ENCODE measurements around the gene TMCO2. TPM values are rescaled to one million over a fixed set of nuclear protein-coding genes. Genes with fewer than 3 reads are reported as not detected.

Gene TMCO2
- polyA plus RNA-seq, 3 donors = not detected

DNA sequence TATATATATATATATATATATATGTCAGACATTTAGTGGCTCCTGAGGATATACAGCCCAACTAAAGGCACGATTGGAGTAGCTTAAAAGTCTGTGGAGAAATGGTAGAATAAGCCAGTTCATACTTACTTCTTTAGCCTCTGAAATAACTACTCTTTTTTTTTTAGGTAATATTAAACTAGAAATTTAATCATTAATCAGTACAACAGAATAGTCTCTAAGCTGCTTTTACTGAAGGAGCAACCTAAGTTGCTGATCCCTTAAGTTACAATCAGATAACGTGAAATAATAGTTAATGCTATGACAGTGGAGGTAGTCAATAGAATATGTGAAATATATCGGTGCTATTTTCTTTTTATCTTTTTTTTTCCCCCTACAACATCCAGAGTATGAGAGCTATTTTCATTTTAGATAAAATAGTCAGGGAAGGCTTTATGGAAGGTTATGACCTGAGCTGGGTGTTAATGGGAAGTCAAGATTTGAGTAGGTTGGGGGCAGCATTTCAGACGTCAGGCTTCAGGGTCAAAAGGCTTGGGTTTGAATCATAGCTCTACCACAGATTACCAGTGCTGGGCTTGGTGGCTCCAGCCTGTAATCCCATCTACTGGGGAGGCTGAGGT lies 25.9 kb downstream of the TMCO2 start:
- H3K36me3 Mint-ChIP-seq = peaks cover 57 to 69% of the 10 kb centered on the region in 2 donors
- H3K79me2 ChIP-seq (ENCODE audit: insufficient read depth, low read length) = no peaks in the 10 kb centered on the region
- H3K27ac Mint-ChIP-seq = no peak overlapping the region

GRCh38 chr1:40274331-40274730 lies 26.6 kb downstream of the TMCO2 start:
- Histone ChIP-seq H3K36me3 (replicated peaks in 1 of 2; ENCODE audit: control insufficient read depth in 1 of 2, insufficient read depth in 2 of 2, low read length in 2 of 2) (peaks cover 61 to 78% of the 10 kb centered on the region in 2 donors), H3K4me1 (ENCODE audit: control insufficient read depth in 1 of 2, insufficient read depth in 2 of 2, low read length in 2 of 2) (no peaks in the 10 kb centered on the region), H2AFZ (ENCODE audit: insufficient read depth, low read depth, low read length, poor library complexity, severe bottlenecking) (no peak overlapping the region), H3K4me2 (replicated peaks; ENCODE audit: extremely low read depth, low read length, poor library complexity, severe bottlenecking) (no peak overlapping the region), H3K4me3 (replicated peaks in 1 of 3; ENCODE audit: low read depth in 2 of 3, low read length in 3 of 3) (no peak overlapping the region), H3K27ac (ENCODE audit: low read depth in 1 of 2, low read length in 2 of 2) (no peak overlapping the region), H3K79me2 (ENCODE audit: insufficient read depth, low read length) (no peaks in the 10 kb centered on the region), H4K20me1 (ENCODE audit: insufficient read depth, low read length) (no peaks in the 10 kb centered on the region), H3K27me3 (ENCODE audit: control insufficient read depth in 2 of 2, insufficient read depth in 2 of 2, low read length in 2 of 2) (no peaks in the 10 kb centered on the region), H3K9me3 (replicated peaks in 1 of 2; ENCODE audit: control insufficient read depth in 1 of 2, insufficient read depth in 1 of 2, low read length in 2 of 2) (no peaks in the 10 kb centered on the region), H3K9ac (ENCODE audit: insufficient read depth, low read length, poor library complexity, severe bottlenecking) (no peak overlapping the region)
- Mint-ChIP-seq H3K4me3 (no peak overlapping the region), H3K27ac (peak overlapping the region in 1 of 7 donors; percentile 62), H3K9me3 (no peaks in the 10 kb centered on the region), H3K36me3 (peaks cover 63 to 68% of the 10 kb centered on the region in 2 donors), H3K4me1 (peaks cover 2% of the 10 kb centered on the region), H3K27me3 (ENCODE audit: low read depth in 3 of 3) (peaks cover 0 to 2% (median 0%) of the 10 kb centered on the region in 3 donors)
- WGBS (ENCODE audit: insufficient coverage) = 96% methylated on average over 2 of the region's 2 CpGs
- intact Hi-C loops (cut with micrococcal nuclease) = no loop called here
- DNase-seq = no peak
- TF ChIP-seq, protein P1, sequence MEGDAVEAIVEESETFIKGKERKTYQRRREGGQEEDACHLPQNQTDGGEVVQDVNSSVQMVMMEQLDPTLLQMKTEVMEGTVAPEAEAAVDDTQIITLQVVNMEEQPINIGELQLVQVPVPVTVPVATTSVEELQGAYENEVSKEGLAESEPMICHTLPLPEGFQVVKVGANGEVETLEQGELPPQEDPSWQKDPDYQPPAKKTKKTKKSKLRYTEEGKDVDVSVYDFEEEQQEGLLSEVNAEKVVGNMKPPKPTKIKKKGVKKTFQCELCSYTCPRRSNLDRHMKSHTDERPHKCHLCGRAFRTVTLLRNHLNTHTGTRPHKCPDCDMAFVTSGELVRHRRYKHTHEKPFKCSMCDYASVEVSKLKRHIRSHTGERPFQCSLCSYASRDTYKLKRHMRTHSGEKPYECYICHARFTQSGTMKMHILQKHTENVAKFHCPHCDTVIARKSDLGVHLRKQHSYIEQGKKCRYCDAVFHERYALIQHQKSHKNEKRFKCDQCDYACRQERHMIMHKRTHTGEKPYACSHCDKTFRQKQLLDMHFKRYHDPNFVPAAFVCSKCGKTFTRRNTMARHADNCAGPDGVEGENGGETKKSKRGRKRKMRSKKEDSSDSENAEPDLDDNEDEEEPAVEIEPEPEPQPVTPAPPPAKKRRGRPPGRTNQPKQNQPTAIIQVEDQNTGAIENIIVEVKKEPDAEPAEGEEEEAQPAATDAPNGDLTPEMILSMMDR (IDR thresholded peaks at IDR 0.05) = no peak

More for the DNA sequence above, 25.9 kb downstream of the TMCO2 start:
- Histone ChIP-seq H3K4me1 (ENCODE audit: control insufficient read depth in 1 of 2, insufficient read depth in 2 of 2, low read length in 2 of 2) (no peaks in the 10 kb centered on the region), H4K20me1 (ENCODE audit: insufficient read depth, low read length) (no peaks in the 10 kb centered on the region), H3K4me3 (replicated peaks in 1 of 3; ENCODE audit: low read depth in 2 of 3, low read length in 3 of 3) (no peak overlapping the region), H3K36me3 (replicated peaks in 1 of 2; ENCODE audit: control insufficient read depth in 1 of 2, insufficient read depth in 2 of 2, low read length in 2 of 2) (peaks cover 65 to 78% of the 10 kb centered on the region in 2 donors), H3K27me3 (ENCODE audit: control insufficient read depth in 2 of 2, insufficient read depth in 2 of 2, low read length in 2 of 2) (no peaks in the 10 kb centered on the region), H2AFZ (ENCODE audit: insufficient read depth, low read depth, low read length, poor library complexity, severe bottlenecking) (no peak overlapping the region), H3K4me2 (replicated peaks; ENCODE audit: extremely low read depth, low read length, poor library complexity, severe bottlenecking) (no peak overlapping the region), H3K9ac (ENCODE audit: insufficient read depth, low read length, poor library complexity, severe bottlenecking) (no peak overlapping the region), H3K27ac (ENCODE audit: low read depth in 1 of 2, low read length in 2 of 2) (no peak overlapping the region), H3K9me3 (replicated peaks in 1 of 2; ENCODE audit: control insufficient read depth in 1 of 2, insufficient read depth in 1 of 2, low read length in 2 of 2) (no peaks in the 10 kb centered on the region)
- H3K4me1 Mint-ChIP-seq = peaks cover 2% of the 10 kb centered on the region
- intact Hi-C loops (cut with micrococcal nuclease) = no loop called here
- H3K27me3 Mint-ChIP-seq (ENCODE audit: low read depth in 3 of 3) = no peaks in the 10 kb centered on the region
- H3K9me3 Mint-ChIP-seq = no peaks in the 10 kb centered on the region
- no peak for DNase-seq
- TF ChIP-seq, protein P1 (IDR thresholded peaks at IDR 0.05) = no peak
- no peak overlapping the region for H3K4me3 Mint-ChIP-seq
- WGBS (ENCODE audit: insufficient coverage) = no CpG with 5 or more reads among the region's 4 CpGs

Measured in CD14-positive monocyte (primary cell).